Endothelial cell of umbilical vein (primary cell): ENCODE data around the gene KCNIP3. TPM values are rescaled to one million over a fixed set of nuclear protein-coding genes. Genes with fewer than 3 reads are reported as not detected.

Experiments used
- BruUV-seq: library from RNA; stranded (reverse); fragments of 400-500 nt; replicated peaks from 2 replicates; lab custom pipeline; 2021; lab: Mats Ljungman, UMichigan
- CTCF ChIA-PET: fragments of 300-600, 350-600 bp; sonication (Branson Sonifier 250); formaldehyde crosslinking; loops from one replicate; lab custom pipeline; 2021; ENCODE audit warnings: antibody characterized with exemption, inconsistent platforms; lab: Charles Lee
- POLR2A ChIA-PET: fragments of 300-600, 350-600 bp; sonication (Branson Sonifier 250); formaldehyde crosslinking; loops from one replicate; lab custom pipeline; 2021; ENCODE audit warnings: antibody characterized with exemption, inconsistent platforms; lab: Charles Lee
- DNase-seq: peaks from one replicate; pipeline ENCODE4 v3.0.0-alpha.2; 2011; ENCODE audit warnings: low read depth, low spot score
- FAIRE-seq: peaks from 2 replicates; lab custom pipeline; 2011; peaks lifted over from hg19 to GRCh38; lab: Jason Lieb, UNC
- H2AFZ ChIP-seq: 2 replicates; pipeline ENCODE4 v1.6.0; 2012; ENCODE audit warnings: low read depth, low read length, control low read depth, inconsistent platforms
- H3K27ac ChIP-seq: 2 replicates; pipeline ENCODE4 v1.5.1; 2011; ENCODE audit warnings: low read depth, mild to moderate bottlenecking, control low read depth, low read length, moderate library complexity; ENCODE audit not compliant: insufficient read depth
- H3K27me3 ChIP-seq, 2 experiments: 2 replicates each; pipeline versions ENCODE4 v1.6.0 to v1.6.1; 2011; ENCODE audit warnings: low read length in 2 of 2, mixed read lengths in 1 of 2; ENCODE audit not compliant: control insufficient read depth in 2 of 2, insufficient read depth in 2 of 2
- H3K36me3 ChIP-seq, 2 experiments: 2 replicates in 1 of 2; 3 replicates in 1 of 2; pipeline ENCODE4 v1.5.1; 2011; ENCODE audit warnings: low read length in 2 of 2, mild to moderate bottlenecking in 1 of 2, moderate library complexity in 1 of 2; ENCODE audit not compliant: control insufficient read depth in 2 of 2, insufficient read depth in 2 of 2; ENCODE audit errors: extremely low read depth in 1 of 2
- H3K4me1 ChIP-seq: 3 replicates; pipeline ENCODE4 v1.5.1; 2011; ENCODE audit warnings: mild to moderate bottlenecking, low read length; ENCODE audit not compliant: control insufficient read depth, insufficient read depth; ENCODE audit errors: extremely low read depth
- H3K4me2 ChIP-seq: 2 replicates; pipeline ENCODE4 v1.6.1; 2011; ENCODE audit warnings: low read length, control low read depth, mixed read lengths; ENCODE audit not compliant: insufficient read depth
- H3K4me3 ChIP-seq, 3 experiments: fragments of 200-600 bp in 1 of 3; sonication (generic), shearing (Covaris generic) in 1 of 3; replicated peaks in 1 of 3; 2 replicates each; pipeline ENCODE4 v1.5.1; 2011 to 2016; ENCODE audit warnings: control low read depth in 3 of 3, low read length in 3 of 3, mild to moderate bottlenecking in 2 of 3, inconsistent platforms in 1 of 3, low read depth in 1 of 3, moderate library complexity in 1 of 3; ENCODE audit not compliant: insufficient read depth in 1 of 3
- H3K79me2 ChIP-seq: 2 replicates; pipeline ENCODE4 v1.6.0; 2012; ENCODE audit warnings: low read length, inconsistent platforms; ENCODE audit not compliant: control insufficient read depth, insufficient read depth
- H3K9ac ChIP-seq: replicated peaks from 2 replicates; pipeline ENCODE3; 2011; ENCODE audit warnings: low read length, control low read depth; ENCODE audit not compliant: insufficient read depth; ENCODE audit errors: extremely low read depth
- H3K9me1 ChIP-seq: replicated peaks from 3 replicates; pipeline ENCODE4 v1.6.0; 2011; ENCODE audit warnings: mild to moderate bottlenecking, low read length; ENCODE audit not compliant: control insufficient read depth, insufficient read depth; ENCODE audit errors: extremely low read depth
- H3K9me3 ChIP-seq: replicated peaks from 2 replicates; pipeline ENCODE4 v1.5.1; 2012; ENCODE audit warnings: low read length, inconsistent platforms; ENCODE audit not compliant: control insufficient read depth, insufficient read depth
- H4K20me1 ChIP-seq: replicated peaks from 2 replicates; pipeline ENCODE3; 2011; ENCODE audit warnings: mild to moderate bottlenecking, low read length; ENCODE audit not compliant: control insufficient read depth, insufficient read depth; ENCODE audit errors: extremely low read depth
- EZH2 ChIP-seq: IDR thresholded peaks from 2 replicates; pipeline ENCODE4 v1.6.1; 2012; ENCODE audit warnings: borderline replicate concordance, low read depth, mild to moderate bottlenecking, moderate library complexity, low read length, inconsistent platforms; ENCODE audit not compliant: severe bottlenecking
- FOS ChIP-seq: IDR thresholded peaks from 2 replicates; pipeline ENCODE4 v1.6.1; 2011; ENCODE audit warnings: mild to moderate bottlenecking, low read length, moderate library complexity, borderline replicate concordance; ENCODE audit not compliant: insufficient read depth
- GATA2 ChIP-seq: IDR thresholded peaks from 2 replicates; pipeline ENCODE4 v1.7.0; 2011; ENCODE audit warnings: low read depth, mild to moderate bottlenecking, moderate library complexity, mixed read lengths, low read length; ENCODE audit not compliant: insufficient read length, insufficient read depth
- JUN ChIP-seq: IDR thresholded peaks from 2 replicates; pipeline ENCODE4 v1.6.1; 2011; ENCODE audit warnings: borderline replicate concordance, low read depth; ENCODE audit not compliant: insufficient read length, insufficient read depth
- MYC ChIP-seq: IDR thresholded peaks from one replicate; pipeline ENCODE4 v1.6.1; 2011; ENCODE audit warnings: mild to moderate bottlenecking, low read depth, low read length
- POLR2A ChIP-seq: IDR thresholded peaks from 2 replicates; pipeline ENCODE4 v1.6.1; 2012; ENCODE audit warnings: low read depth, mild to moderate bottlenecking, control low read depth, low read length
- POLR2AphosphoS5 ChIP-seq: IDR thresholded peaks from 2 replicates; pipeline ENCODE4 v1.6.1; 2012; ENCODE audit warnings: low read depth, mild to moderate bottlenecking, control low read depth, low read length, moderate library complexity; ENCODE audit not compliant: insufficient read depth
- dilution Hi-C: fragments of 300-500 bp; cut with MboI; formaldehyde crosslinking; loops from one replicate; pipeline ENCODE4 v1.15.0; 2019; ENCODE audit warnings: low sequenced_read_pairs; ENCODE audit not compliant: extremely low pct_ligation_motif_present
- intact Hi-C: fragments of 100-400 bp; cut with micrococcal nuclease; formaldehyde crosslinking; loops from one replicate; pipeline ENCODE4 v1.10.0; 2022
- polyA plus RNA-seq, 4 experiments: library from polyadenylated mRNA; depleted of rRNA in 3 of 4; stranded (reverse) in 3 of 4; unstranded in 1 of 4; fragments of >200 nt; gene quantifications; 2 replicates each; pipeline versions ENCODE4 v1.2.1 to v1.2.3, GENCODE V29; 2011 to 2012; ENCODE audit warnings: missing spikeins in 1 of 4
- total RNA-seq: library from RNA; stranded (reverse); gene quantifications from 2 replicates; pipeline ENCODE4 v1.2.3, GENCODE V29; 2021
- TF ChIP-seq, protein P1 (sequence below): IDR thresholded peaks from 2 replicates; pipeline ENCODE4 v1.6.1; 2011; ENCODE audit not compliant: insufficient read depth, insufficient read length
- TF ChIP-seq, protein P2 (sequence below), 2 donors: IDR thresholded peaks; 1 replicate in 1 of 2; 2 replicates in 1 of 2; pipeline ENCODE4 v1.5.1; 2011; ENCODE audit warnings: low read length in 2 of 2, mild to moderate bottlenecking in 2 of 2, moderate library complexity in 2 of 2, control low read depth in 1 of 2, inconsistent platforms in 1 of 2, low read depth in 1 of 2; ENCODE audit not compliant: insufficient read depth in 1 of 2; ENCODE audit errors: extremely low read depth in 1 of 2

Gene KCNIP3
- total and polyA plus RNA-seq, 2 donors (not counting 3 experiments of a cell fraction or from before 2014, with no cell fraction given) = 0.12 to 0.62 TPM

DNA sequence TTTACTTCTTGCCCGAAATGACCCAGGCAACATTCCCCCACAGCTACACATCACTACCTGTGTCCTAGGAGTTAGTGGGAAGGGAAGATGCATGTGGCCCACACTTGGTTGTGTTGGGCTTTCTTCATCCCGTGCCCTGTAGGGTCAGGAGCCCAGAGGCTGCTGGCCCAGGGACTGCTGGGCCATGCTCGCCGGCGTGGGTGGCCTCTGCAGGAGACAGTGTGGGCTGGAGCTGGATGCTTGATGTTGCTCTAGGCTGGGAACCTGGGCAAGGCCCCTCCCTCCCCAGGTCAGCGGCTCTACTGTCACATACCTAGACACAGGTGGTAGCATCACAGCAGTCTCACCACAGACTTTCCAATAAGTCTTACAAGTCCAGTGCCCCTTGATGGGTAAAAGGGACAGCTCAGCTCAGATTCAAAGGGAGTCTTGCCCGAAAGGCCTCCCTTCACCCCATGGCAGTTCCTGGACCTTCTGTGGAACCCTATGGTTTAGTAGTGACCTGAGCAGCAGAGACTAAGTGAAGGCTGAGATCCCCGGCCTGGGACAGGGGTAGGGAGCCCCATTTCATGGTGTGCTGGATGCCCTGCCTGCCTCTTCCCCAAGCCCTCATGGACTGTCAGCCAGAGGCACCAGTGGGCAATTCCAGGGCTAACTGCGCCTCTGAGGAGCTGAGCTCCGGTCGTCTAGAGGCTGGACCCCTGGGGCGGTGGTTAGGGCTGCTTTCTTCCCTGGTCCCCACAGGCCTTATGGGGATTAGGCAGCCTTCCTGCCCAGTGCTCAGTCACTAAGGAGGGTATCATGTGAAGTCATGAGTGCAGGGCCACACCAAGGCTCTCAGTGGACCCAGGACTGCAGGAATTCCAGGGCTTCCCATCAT, 59.9 kb downstream of the KCNIP3 start:
- dilution Hi-C loops (no loop called here), intact Hi-C loops (no loop called here)
- DNase-seq (no peak), FAIRE-seq (no peak)
- no peaks in the 10 kb centered on the region for H3K36me3 ChIP-seq
- H4K20me1 ChIP-seq = no peaks in the 10 kb centered on the region
- no peak overlapping the region for H3K4me2 ChIP-seq
- BruUV-seq = no TSS peak
- POLR2A ChIA-PET = no interaction called here
- CTCF ChIA-PET = no interaction called here
- H3K9ac ChIP-seq = no peak overlapping the region
- TF ChIP-seq POLR2A = no peak
- TF ChIP-seq EZH2 = no peak
- TF ChIP-seq, protein P1, sequence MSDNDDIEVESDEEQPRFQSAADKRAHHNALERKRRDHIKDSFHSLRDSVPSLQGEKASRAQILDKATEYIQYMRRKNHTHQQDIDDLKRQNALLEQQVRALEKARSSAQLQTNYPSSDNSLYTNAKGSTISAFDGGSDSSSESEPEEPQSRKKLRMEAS = no peak
- TF ChIP-seq, protein P2, sequence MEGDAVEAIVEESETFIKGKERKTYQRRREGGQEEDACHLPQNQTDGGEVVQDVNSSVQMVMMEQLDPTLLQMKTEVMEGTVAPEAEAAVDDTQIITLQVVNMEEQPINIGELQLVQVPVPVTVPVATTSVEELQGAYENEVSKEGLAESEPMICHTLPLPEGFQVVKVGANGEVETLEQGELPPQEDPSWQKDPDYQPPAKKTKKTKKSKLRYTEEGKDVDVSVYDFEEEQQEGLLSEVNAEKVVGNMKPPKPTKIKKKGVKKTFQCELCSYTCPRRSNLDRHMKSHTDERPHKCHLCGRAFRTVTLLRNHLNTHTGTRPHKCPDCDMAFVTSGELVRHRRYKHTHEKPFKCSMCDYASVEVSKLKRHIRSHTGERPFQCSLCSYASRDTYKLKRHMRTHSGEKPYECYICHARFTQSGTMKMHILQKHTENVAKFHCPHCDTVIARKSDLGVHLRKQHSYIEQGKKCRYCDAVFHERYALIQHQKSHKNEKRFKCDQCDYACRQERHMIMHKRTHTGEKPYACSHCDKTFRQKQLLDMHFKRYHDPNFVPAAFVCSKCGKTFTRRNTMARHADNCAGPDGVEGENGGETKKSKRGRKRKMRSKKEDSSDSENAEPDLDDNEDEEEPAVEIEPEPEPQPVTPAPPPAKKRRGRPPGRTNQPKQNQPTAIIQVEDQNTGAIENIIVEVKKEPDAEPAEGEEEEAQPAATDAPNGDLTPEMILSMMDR (IDR thresholded peaks at IDR 0.05; ENCODE audit: extremely low read depth in 1 of 2, insufficient read depth in 1 of 2, low read depth in 1 of 2, low read length in 2 of 2) = no peak
- no peak for TF ChIP-seq GATA2
- TF ChIP-seq POLR2AphosphoS5 = no peak
- no peak for TF ChIP-seq JUN
- TF ChIP-seq MYC = no peak
- no peak for TF ChIP-seq FOS
- no peak overlapping the region for H3K4me3 ChIP-seq
- no peaks in the 10 kb centered on the region for H3K27me3 ChIP-seq
- no peak overlapping the region for H3K27ac ChIP-seq
- H3K79me2 ChIP-seq = no peaks in the 10 kb centered on the region
- no peaks in the 10 kb centered on the region for H3K9me1 ChIP-seq
- no peak overlapping the region for H2AFZ ChIP-seq
- H3K4me1 ChIP-seq = no peaks in the 10 kb centered on the region
- H3K9me3 ChIP-seq = no peaks in the 10 kb centered on the region
